ENCODE data around the gene HAPLN1.

Gene HAPLN1

DNA sequence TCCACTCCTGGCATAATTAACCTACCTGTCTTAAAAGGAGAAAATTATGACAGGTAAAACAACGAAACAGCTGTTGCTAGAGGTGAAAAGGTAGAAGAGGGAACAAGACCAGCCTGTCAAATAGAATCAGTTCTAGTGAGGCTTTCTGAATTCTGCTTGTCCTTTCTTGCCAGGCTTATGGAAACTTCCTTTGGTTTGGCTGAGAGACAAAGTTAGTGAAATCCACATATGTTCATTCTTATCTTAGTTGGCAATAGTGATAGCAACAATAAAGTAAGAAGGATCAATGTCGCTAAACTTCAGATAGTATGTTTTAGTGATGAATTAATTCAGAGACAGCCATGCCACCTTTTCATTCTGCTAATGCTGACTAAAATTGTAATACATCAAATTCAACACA, 34.4 kb downstream of the HAPLN1 start:
- no peak overlapping the region for H3K4me3 ChIP-seq (ENCODE audit: low read depth, low read length)
- POLR2A ChIA-PET = no interaction called here
- TF ChIP-seq ZNF426 (tag by site-specific recombination; IDR thresholded peaks at IDR 0.05) (no peak), ZNF830 (tag by site-specific recombination; IDR thresholded peaks at IDR 0.05; ENCODE audit: low read depth) (no peak), ZNF18 (tag by site-specific recombination; IDR thresholded peaks at IDR 0.05) (no peak), ZNF792 (tag by site-specific recombination; IDR thresholded peaks at IDR 0.05) (no peak), ZNF777 (tag by site-specific recombination; IDR thresholded peaks at IDR 0.05; ENCODE audit: borderline replicate concordance) (no peak), GFI1B (tag by site-specific recombination; IDR thresholded peaks at IDR 0.05) (no peak), CTCF (tag by site-specific recombination; IDR thresholded peaks at IDR 0.05) (no peak), PRDM4 (tag by site-specific recombination; IDR thresholded peaks at IDR 0.05) (no peak), GLIS2 (tag by site-specific recombination; IDR thresholded peaks at IDR 0.05) (no peak)
- CTCF ChIA-PET = no interaction called here
- no peaks in the 10 kb centered on the region for H3K36me3 ChIP-seq (ENCODE audit: control insufficient read depth in 2 of 2, insufficient read depth in 1 of 2, low read length in 2 of 2)
- H3K9me3 ChIP-seq (ENCODE audit: control insufficient read depth, insufficient read depth, low read depth, low read length) = no peaks in the 10 kb centered on the region
- no peak overlapping the region for H3K27ac ChIP-seq (ENCODE audit: extremely low read depth, low read depth, low read length)
- H3K4me1 ChIP-seq (ENCODE audit: control insufficient read depth, insufficient read depth, low read length) = no peaks in the 10 kb centered on the region

- no peak overlapping the region for H3K27ac ChIP-seq (ENCODE audit: extremely low read depth, low read depth, low read length)
- H3K9me3 ChIP-seq (ENCODE audit: control insufficient read depth, insufficient read depth, low read depth, low read length) = no peaks in the 10 kb centered on the region
- POLR2A ChIA-PET = no interaction called here
- no peak for TF ChIP-seq PRDM2 (tag by site-specific recombination; IDR thresholded peaks at IDR 0.05; ENCODE audit: borderline replicate concordance)
- no peak for TF ChIP-seq ZBTB8A (tag by site-specific recombination; IDR thresholded peaks at IDR 0.05)
- TF ChIP-seq ZNF768 (tag by site-specific recombination; IDR thresholded peaks at IDR 0.05) = no peak
- TF ChIP-seq, protein P1, sequence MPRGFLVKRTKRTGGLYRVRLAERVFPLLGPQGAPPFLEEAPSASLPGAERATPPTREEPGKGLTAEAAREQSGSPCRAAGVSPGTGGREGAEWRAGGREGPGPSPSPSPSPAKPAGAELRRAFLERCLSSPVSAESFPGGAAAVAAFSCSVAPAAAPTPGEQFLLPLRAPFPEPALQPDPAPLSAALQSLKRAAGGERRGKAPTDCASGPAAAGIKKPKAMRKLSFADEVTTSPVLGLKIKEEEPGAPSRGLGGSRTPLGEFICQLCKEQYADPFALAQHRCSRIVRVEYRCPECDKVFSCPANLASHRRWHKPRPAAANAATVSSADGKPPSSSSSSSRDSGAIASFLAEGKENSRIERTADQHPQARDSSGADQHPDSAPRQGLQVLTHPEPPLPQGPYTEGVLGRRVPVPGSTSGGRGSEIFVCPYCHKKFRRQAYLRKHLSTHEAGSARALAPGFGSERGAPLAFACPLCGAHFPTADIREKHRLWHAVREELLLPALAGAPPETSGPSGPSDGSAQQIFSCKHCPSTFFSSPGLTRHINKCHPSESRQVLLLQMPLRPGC (tag by site-specific recombination; IDR thresholded peaks at IDR 0.05) = no peak
- no peak for TF ChIP-seq ZBTB21 (tag by site-specific recombination; IDR thresholded peaks at IDR 0.05)
- TF ChIP-seq, protein P2, sequence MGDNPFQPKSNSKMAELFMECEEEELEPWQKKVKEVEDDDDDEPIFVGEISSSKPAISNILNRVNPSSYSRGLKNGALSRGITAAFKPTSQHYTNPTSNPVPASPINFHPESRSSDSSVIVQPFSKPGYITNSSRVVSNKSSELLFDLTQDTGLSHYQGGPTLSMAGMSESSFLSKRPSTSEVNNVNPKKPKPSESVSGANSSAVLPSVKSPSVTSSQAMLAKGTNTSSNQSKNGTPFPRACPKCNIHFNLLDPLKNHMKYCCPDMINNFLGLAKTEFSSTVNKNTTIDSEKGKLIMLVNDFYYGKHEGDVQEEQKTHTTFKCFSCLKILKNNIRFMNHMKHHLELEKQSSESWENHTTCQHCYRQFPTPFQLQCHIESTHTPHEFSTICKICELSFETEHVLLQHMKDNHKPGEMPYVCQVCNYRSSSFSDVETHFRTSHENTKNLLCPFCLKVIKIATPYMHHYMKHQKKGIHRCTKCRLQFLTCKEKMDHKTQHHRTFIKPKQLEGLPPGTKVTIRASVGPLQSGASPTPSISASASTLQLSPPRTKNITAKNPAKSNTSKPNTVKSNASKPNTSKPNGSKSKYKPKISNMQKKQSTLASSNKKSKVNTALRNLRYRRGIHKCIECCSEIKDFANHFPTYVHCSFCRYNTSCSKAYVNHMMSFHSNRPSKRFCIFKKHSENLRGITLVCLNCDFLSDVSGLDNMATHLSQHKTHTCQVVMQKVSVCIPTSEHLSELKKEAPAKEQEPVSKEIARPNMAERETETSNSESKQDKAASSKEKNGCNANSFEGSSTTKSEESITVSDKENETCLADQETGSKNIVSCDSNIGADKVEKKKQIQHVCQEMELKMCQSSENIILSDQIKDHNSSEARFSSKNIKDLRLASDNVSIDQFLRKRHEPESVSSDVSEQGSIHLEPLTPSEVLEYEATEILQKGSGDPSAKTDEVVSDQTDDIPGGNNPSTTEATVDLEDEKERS (tag by site-specific recombination; IDR thresholded peaks at IDR 0.05) = no peak
- TF ChIP-seq ZNF623 (tag by site-specific recombination; IDR thresholded peaks at IDR 0.05) = no peak
- H3K4me1 ChIP-seq (ENCODE audit: control insufficient read depth, insufficient read depth, low read length) = no peaks in the 10 kb centered on the region
- CTCF ChIA-PET = interaction anchor here (1.5 kb wide), 1 partner anchor 17 kb away, joined by 3 read pairs; no protein-coding TSS in a partner anchor
- H3K4me3 ChIP-seq (ENCODE audit: low read depth, low read length) = no peak overlapping the region
- H3K36me3 ChIP-seq (ENCODE audit: control insufficient read depth in 2 of 2, insufficient read depth in 1 of 2, low read length in 2 of 2) = no peaks in the 10 kb centered on the region
Observed at GRCh38 chr5:83683836-83684235, 36.8 kb downstream of the HAPLN1 start.

Measured in HEK293 (cell line).